Natural killer cell treated with Interleukin-12 subunit alpha and Interleukin-12 subunit beta and Interleukin-15 and Interleukin-18, amount 100 ng/mL, for 72 hours (primary cell): ENCODE data around the gene SMPD3. TPM values are rescaled to one million over a fixed set of nuclear protein-coding genes. Genes with fewer than 3 reads are reported as not detected.

Experiments
- ATAC-seq, 2 donors: fragments of 150-1000 bp; cut with Tn5 transposase in 1 of 2; sonication (Bioruptor Pico), chemical (Tn5 transposase) in 1 of 2; 2 replicates each; pipeline ENCODE4 v1.10.0; 2021
- DNase-seq: peaks from one replicate; pipeline ENCODE4 v3.0.0; 2022; ENCODE audit warnings: low spot score
- H3K27ac Mint-ChIP-seq, 2 donors: 1 replicate in 1 of 2; 2 replicates in 1 of 2; pipeline ENCODE4 v1.8.0; 2022; ENCODE audit warnings: mixed read lengths in 2 of 2, mild to moderate bottlenecking in 1 of 2, moderate library complexity in 1 of 2
- H3K27me3 Mint-ChIP-seq, 2 donors: 1 replicate in 1 of 2; 2 replicates in 1 of 2; pipeline ENCODE4 v1.8.0; 2022; ENCODE audit warnings: mixed read lengths in 2 of 2
- H3K36me3 Mint-ChIP-seq: one replicate; pipeline ENCODE4 v1.8.0; 2022; ENCODE audit warnings: mixed read lengths
- H3K4me1 Mint-ChIP-seq, 2 donors: 1 replicate in 1 of 2; 2 replicates in 1 of 2; pipeline ENCODE4 v1.8.0; 2022; ENCODE audit warnings: low read depth in 2 of 2, mixed read lengths in 2 of 2, mild to moderate bottlenecking in 1 of 2
- H3K4me3 Mint-ChIP-seq: one replicate; pipeline ENCODE4 v1.8.0; 2022; ENCODE audit warnings: mixed read lengths
- H3K9me3 Mint-ChIP-seq: 2 replicates; pipeline ENCODE4 v1.8.0; 2022; ENCODE audit warnings: mixed read lengths
- total RNA-seq, 2 donors: library from RNA; stranded (reverse); gene quantifications; one replicate each; pipeline ENCODE4 v1.2.3, GENCODE V29; 2022

The SMPD3 gene
- total RNA-seq, 2 donors from 2014 or later = 0.26 to 1.9 TPM

- no peaks in the 10 kb centered on the region for H3K27me3 Mint-ChIP-seq
- H3K27ac Mint-ChIP-seq = no peak overlapping the region
Observed at GRCh38 chr16:68346892-68347480, 101.3 kb downstream of the SMPD3 start.

GRCh38 chr16:68345958-68346635 lies 102.2 kb downstream of the SMPD3 start:
- Mint-ChIP-seq H3K27ac (no peak overlapping the region), H3K36me3 (peaks cover 13% of the 10 kb centered on the region), H3K4me1 (peaks cover 0 to 2% of the 10 kb centered on the region in 2 donors), H3K27me3 (no peaks in the 10 kb centered on the region), H3K9me3 (no peaks in the 10 kb centered on the region), H3K4me3 (no peak overlapping the region)
- DNase-seq (no peak), ATAC-seq (no peak)

More at GRCh38 chr16:68346892-68347480, 101.3 kb downstream of the SMPD3 start:
- H3K9me3 Mint-ChIP-seq = no peaks in the 10 kb centered on the region
- H3K4me3 Mint-ChIP-seq = no peak overlapping the region
- no peak for DNase-seq
- H3K36me3 Mint-ChIP-seq = peaks cover 13% of the 10 kb centered on the region
- peaks cover 0 to 2% of the 10 kb centered on the region in 2 donors for H3K4me1 Mint-ChIP-seq
- peak in 1 of 2 donors; percentile 20 for ATAC-seq

- Mint-ChIP-seq H3K4me1 (peaks cover 0 to 2% of the 10 kb centered on the region in 2 donors), H3K4me3 (no peak overlapping the region), H3K36me3 (peaks cover 20% of the 10 kb centered on the region), H3K9me3 (no peaks in the 10 kb centered on the region), H3K27me3 (no peaks in the 10 kb centered on the region), H3K27ac (no peak overlapping the region)
- DNase-seq (no peak), ATAC-seq (no peak)
Observed at GRCh38 chr16:68345351-68345810, 102.9 kb downstream of the SMPD3 start.

GRCh38 chr16:68344252-68344651 lies 104.1 kb downstream of the SMPD3 start:
- H3K4me3 Mint-ChIP-seq = no peak overlapping the region
- DNase-seq = no peak
- no peak overlapping the region for H3K27ac Mint-ChIP-seq
- H3K27me3 Mint-ChIP-seq = no peaks in the 10 kb centered on the region
- no peaks in the 10 kb centered on the region for H3K9me3 Mint-ChIP-seq
- peaks cover 17% of the 10 kb centered on the region for H3K36me3 Mint-ChIP-seq
- no peak for ATAC-seq
- peaks cover 0 to 2% of the 10 kb centered on the region in 2 donors for H3K4me1 Mint-ChIP-seq

- peaks cover 17% of the 10 kb centered on the region for H3K36me3 Mint-ChIP-seq
- H3K9me3 Mint-ChIP-seq = no peaks in the 10 kb centered on the region
- no peak overlapping the region for H3K27ac Mint-ChIP-seq
- DNase-seq (no peak), ATAC-seq (no peak)
- no peak overlapping the region for H3K4me3 Mint-ChIP-seq
- no peaks in the 10 kb centered on the region for H3K27me3 Mint-ChIP-seq
- H3K4me1 Mint-ChIP-seq = peaks cover 0 to 2% of the 10 kb centered on the region in 2 donors
Observed at GRCh38 chr16:68343137-68343536, 105.2 kb downstream of the SMPD3 start.

GRCh38 chr16:68342620-68343019 lies 105.7 kb downstream of the SMPD3 start:
- Mint-ChIP-seq H3K4me1 (peaks cover 0 to 2% of the 10 kb centered on the region in 2 donors), H3K4me3 (no peak overlapping the region), H3K9me3 (no peaks in the 10 kb centered on the region), H3K27me3 (no peaks in the 10 kb centered on the region), H3K36me3 (peaks cover 20% of the 10 kb centered on the region), H3K27ac (no peak overlapping the region)
- ATAC-seq (no peak), DNase-seq (no peak)

GRCh38 chr16:68339214-68339613 lies 109.1 kb downstream of the SMPD3 start:
- no peak for ATAC-seq
- Mint-ChIP-seq H3K27ac (no peak overlapping the region), H3K4me3 (no peak overlapping the region)

GRCh38 chr16:68338326-68339119 lies 109.8 kb downstream of the SMPD3 start:
- Mint-ChIP-seq H3K9me3 (no peaks in the 10 kb centered on the region), H3K27ac (no peak overlapping the region), H3K4me3 (no peak overlapping the region), H3K4me1 (no peaks in the 10 kb centered on the region), H3K27me3 (no peaks in the 10 kb centered on the region), H3K36me3 (peaks cover 20% of the 10 kb centered on the region)
- no peak for DNase-seq
- ATAC-seq = no peak

More at GRCh38 chr16:68339214-68339613, 109.1 kb downstream of the SMPD3 start:
- no peak for DNase-seq
- no peaks in the 10 kb centered on the region for H3K4me1 Mint-ChIP-seq
- no peaks in the 10 kb centered on the region for H3K9me3 Mint-ChIP-seq
- peaks cover 17% of the 10 kb centered on the region for H3K36me3 Mint-ChIP-seq
- H3K27me3 Mint-ChIP-seq = no peaks in the 10 kb centered on the region

GRCh38 chr16:68335175-68335574 lies 113.1 kb downstream of the SMPD3 start:
- H3K27ac Mint-ChIP-seq = no peak overlapping the region
- no peak for ATAC-seq

GRCh38 chr16:68332411-68333121 lies 115.7 kb downstream of the SMPD3 start:
- ATAC-seq (no peak), DNase-seq (no peak)
- Mint-ChIP-seq H3K36me3 (peaks cover 6% of the 10 kb centered on the region), H3K27ac (peak overlapping the region; percentile 4 to 18), H3K27me3 (no peaks in the 10 kb centered on the region), H3K9me3 (no peaks in the 10 kb centered on the region), H3K4me3 (no peak overlapping the region), H3K4me1 (peaks cover 6 to 16% of the 10 kb centered on the region in 2 donors)

More at GRCh38 chr16:68335175-68335574, 113.1 kb downstream of the SMPD3 start:
- Mint-ChIP-seq H3K36me3 (peaks cover 13% of the 10 kb centered on the region), H3K27me3 (no peaks in the 10 kb centered on the region), H3K4me1 (peaks cover 2 to 8% of the 10 kb centered on the region in 2 donors), H3K4me3 (no peak overlapping the region), H3K9me3 (no peaks in the 10 kb centered on the region)
- DNase-seq = no peak

GRCh38 chr16:68331879-68332410 lies 116.4 kb downstream of the SMPD3 start:
- Mint-ChIP-seq H3K4me1 (peaks cover 6 to 16% of the 10 kb centered on the region in 2 donors), H3K4me3 (no peak overlapping the region), H3K27me3 (no peaks in the 10 kb centered on the region), H3K27ac (peak overlapping the region; percentile 4 to 18), H3K9me3 (no peaks in the 10 kb centered on the region), H3K36me3 (peaks cover 6% of the 10 kb centered on the region)
- ATAC-seq = no peak
- DNase-seq = no peak

- H3K9me3 Mint-ChIP-seq = no peaks in the 10 kb centered on the region
- H3K4me1 Mint-ChIP-seq = peaks cover 6 to 16% of the 10 kb centered on the region in 2 donors
- ATAC-seq (no peak), DNase-seq (no peak)
- peaks cover under 1% of the 10 kb centered on the region for H3K36me3 Mint-ChIP-seq
- no peaks in the 10 kb centered on the region for H3K27me3 Mint-ChIP-seq
- H3K4me3 Mint-ChIP-seq = no peak overlapping the region
- no peak overlapping the region for H3K27ac Mint-ChIP-seq
Observed at GRCh38 chr16:68328860-68329390, 119.4 kb downstream of the SMPD3 start.
